Kidney capillary endothelial cell (primary cell): ENCODE measurements around the gene HPSE.

Experiments
- DNase-seq: peaks from one replicate; pipeline ENCODE4 v3.0.0-alpha.2; 2018; ENCODE audit warnings: low spot score

Gene HPSE

GRCh38 chr4:83334425-83335241 lies at the start of gene HPSE:
Gene HPSE (minus strand): TSS chr4:83334848. CDS start chr4:83334782, 66 bp downstream.
- no peak for DNase-seq

DNA sequence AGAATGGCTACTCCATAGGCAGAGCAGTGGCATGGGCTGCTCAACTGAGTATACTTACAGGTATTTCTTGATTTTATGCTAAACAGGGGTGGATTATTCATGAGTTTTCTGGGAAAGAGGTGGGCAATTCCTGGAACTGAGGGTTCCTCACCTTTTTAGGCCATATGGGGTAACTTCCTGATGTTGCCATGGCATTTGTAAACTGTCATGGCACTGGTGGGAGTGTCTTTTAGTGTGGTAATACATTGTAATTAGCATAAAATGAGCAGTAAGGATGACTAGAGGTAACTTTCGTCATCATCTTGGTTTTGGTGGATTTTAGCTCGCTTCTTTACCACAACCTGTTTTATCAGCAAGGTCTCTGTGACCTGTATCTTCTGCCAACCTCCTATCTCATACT lies 48.2 kb upstream of the HPSE start:
- no peak for DNase-seq

GRCh38 chr4:83381173-83381572 lies 46.5 kb upstream of the HPSE start:
- no peak for DNase-seq

- no peak for DNase-seq
Observed at GRCh38 chr4:83378419-83378818, 43.8 kb upstream of the HPSE start.

DNA sequence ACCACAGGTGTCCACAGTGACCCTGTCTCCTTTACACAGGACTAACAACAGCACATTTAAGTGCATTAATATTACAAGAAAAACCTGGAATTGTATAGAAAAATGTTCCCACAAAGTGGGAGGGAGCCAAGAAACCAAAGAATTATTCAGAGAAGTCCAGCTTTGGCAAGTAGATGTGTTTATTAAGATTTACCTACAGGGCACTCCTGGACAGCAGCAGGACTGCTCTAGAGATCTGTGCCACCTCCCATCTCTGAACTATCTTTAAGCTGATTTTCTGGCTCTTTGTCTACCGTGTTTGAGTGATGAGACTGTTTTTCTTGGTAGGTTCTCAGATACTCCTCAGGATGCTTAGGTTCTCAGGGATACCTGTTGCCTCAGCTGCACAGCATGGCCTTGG lies 38.3 kb upstream of the HPSE start:
- DNase-seq: no peak

GRCh38 chr4:83371936-83372335 lies 37.3 kb upstream of the HPSE start:
- no peak for DNase-seq

GRCh38 chr4:83371235-83371634 lies 36.6 kb upstream of the HPSE start:
- no peak for DNase-seq

DNA sequence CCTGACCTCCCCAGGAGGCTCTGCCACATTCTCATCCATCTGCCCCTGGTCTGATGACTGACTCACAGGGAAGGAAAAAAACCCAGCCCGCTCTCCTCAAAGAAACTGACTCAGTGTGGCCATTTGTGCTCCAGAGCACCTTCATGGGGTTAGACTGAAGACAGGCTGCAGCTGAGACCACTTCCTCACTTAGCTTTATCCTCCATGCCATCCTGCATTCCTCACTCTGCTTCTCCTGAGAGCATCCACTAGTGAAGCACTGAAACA lies 35.9 kb upstream of the HPSE start:
- no peak for DNase-seq

- DNase-seq: no peak
Observed at GRCh38 chr4:83369831-83370639, 35.4 kb upstream of the HPSE start.

DNA sequence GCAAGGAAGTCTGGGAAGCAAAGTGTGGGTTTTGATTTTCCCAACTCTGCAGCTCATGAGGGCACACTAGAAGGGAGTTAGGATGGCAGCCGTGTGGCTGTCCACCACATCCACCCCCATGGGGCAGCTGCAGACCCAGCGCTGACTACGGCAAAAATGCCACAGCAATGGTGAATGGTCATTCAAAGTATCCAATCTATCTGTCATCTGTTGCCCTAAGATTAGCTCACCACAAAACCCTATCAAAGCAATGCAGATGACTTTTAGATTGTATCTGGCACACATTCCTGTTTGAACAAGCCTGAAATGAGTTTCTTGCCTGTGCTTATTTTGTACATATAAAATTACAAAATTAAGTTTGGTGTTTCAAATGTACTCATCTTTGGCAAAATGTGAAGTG lies 29.7 kb upstream of the HPSE start:
- no peak for DNase-seq

GRCh38 chr4:83362492-83363329 lies 28.1 kb upstream of the HPSE start:
- DNase-seq: no peak

DNA sequence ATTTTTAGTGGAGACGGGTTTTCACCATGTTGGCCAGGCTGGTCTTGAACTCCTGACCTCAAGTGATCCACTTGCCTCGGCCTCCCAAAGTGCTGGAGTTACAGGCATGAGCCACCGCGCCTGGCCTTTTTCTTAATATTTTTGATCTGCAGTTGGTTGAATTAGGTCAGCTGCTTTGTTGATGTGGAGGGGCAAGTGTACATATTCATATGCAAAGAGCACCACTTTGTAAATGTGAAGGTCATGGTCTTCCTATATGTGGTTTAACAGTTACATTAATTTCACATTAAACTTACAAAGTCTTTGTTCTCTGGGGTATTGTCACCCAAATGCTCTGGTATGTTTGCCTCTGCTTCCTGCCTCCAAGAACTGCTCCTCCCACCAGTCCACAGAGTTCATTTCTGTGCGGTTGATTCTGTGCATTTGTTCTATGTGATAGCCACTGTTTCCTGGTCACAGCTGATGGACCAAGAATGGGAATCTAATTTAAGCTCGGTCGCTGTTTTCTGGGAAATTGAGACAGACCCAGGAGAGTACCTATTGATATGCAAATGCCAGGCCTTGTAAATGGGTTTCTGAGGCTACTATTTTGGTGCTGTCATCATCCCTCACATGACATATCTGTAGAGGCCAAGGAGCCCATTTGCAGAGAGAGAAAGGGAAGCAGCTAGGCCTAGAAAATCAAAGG lies 26.9 kb upstream of the HPSE start:
- DNase-seq: no peak

- DNase-seq: no peak
Observed at GRCh38 chr4:83360018-83360417, 25.4 kb upstream of the HPSE start.

DNA sequence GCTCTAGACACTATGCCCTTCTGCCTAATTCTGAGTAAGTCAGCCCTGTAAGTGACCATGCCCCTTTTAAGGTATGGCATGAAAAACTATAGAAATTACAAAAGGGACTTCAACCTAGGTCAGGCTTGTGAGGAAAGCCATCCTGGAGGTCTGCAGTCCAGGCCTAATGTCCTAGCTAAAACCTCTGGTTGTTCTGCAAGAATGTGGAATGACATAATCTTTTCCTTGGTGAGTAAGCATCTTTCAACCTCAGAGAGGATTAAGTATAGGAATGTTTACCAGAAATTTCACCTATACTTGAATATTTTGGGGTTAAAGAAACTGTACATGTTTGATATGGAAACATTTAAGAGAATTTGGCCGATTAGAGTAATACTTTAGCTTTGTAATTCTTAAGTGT lies 23.8 kb upstream of the HPSE start:
- no peak for DNase-seq

DNA sequence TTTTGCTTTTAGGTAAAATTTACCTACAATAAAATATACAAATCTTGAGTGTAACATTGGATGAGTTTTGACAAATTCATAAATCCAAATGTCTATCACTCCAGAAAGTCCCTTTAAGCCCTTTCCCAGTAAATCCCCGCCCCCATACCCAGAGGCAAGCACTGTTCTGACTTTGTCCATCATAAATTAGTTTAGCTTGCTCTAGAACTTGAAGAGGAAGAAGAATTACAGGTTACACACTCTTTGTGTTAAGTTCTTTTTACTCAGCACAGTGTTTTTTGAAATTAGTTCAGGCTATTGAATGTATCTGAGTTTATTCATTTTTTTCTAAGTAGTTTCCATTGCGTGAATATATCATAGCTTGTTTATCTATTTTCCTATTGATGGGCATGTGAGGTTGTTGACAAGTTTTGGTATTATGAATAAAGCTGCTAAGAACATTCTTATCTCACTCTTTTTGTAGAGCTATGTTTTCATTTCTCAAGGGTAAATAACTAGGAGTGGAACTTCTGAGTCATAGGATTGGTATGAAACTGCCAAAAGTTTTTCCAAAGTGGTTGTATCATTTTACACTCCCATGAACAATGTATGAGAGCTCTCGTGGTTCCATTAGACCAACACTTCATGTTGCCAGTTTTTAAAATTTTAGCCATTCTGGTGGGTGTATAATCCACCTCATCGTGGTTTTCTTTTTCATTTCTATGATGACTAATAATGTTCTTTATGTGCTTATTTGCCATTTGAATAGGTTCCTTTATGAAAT lies 22.4 kb upstream of the HPSE start:
- DNase-seq: peak; percentile 47

- no peak for DNase-seq
Observed at GRCh38 chr4:83353516-83353915, 18.9 kb upstream of the HPSE start.

DNA sequence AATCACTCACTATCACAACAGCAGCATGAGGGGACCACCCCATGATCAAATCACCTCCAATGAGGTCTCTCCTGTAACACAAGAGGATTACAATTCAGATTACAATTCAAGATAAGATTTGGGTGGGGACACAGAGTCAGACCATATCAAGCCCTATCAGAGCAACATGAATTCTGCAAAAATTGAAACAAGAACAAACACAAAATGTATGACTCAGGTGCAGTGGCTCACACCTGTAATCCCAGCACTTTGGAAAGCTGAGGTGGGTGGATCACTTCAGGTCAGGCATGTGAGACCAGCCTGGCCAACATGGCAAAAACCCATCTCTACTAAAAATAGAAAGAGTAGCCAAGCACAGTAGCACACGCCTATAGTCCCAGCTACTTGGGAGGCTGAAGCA lies 13.4 kb upstream of the HPSE start:
- no peak for DNase-seq

GRCh38 chr4:83342476-83342875 lies 7.8 kb upstream of the HPSE start:
- no peak for DNase-seq

- DNase-seq: no peak
Observed at GRCh38 chr4:83340692-83341343, 6.2 kb upstream of the HPSE start.

GRCh38 chr4:83339573-83339972 lies 4.9 kb upstream of the HPSE start:
- DNase-seq: no peak

GRCh38 chr4:83335701-83336100 lies 1.1 kb upstream of the HPSE start:
- no peak for DNase-seq
